ENCODE measurements around the gene CLEC4A. TPM values are rescaled to one million over a fixed set of nuclear protein-coding genes. Genes with fewer than 3 reads are reported as not detected.
A peak's percentile ranks its signal among the peaks of the same experiment; 100 is the strongest.

Gene CLEC4A
- polyA plus RNA-seq, 1 donor from 2014 or later = 4.1 TPM

GRCh38 chr12:8080120-8080519 lies 43.3 kb upstream of the CLEC4A start:
- Histone ChIP-seq H3K4me2 (ENCODE audit: low read length) (no peak overlapping the region), H3F3A (ENCODE audit: insufficient read depth, low read length, poor library complexity, severe bottlenecking) (no peaks in the 10 kb centered on the region), H3K9me3 (ENCODE audit: low read length) (no peaks in the 10 kb centered on the region), H3K79me2 (replicated peaks; ENCODE audit: insufficient read depth, low read length) (peaks cover 27% of the 10 kb centered on the region), H3K9me2 (ENCODE audit: insufficient read depth, low read length) (no peaks in the 10 kb centered on the region), H3K36me3 (ENCODE audit: insufficient read depth, low read length) (no peaks in the 10 kb centered on the region), H3K27ac (ENCODE audit: low read length) (no peak overlapping the region), H3K4me3 (ENCODE audit: low read length) (no peak overlapping the region), H2AFZ (ENCODE audit: low read depth, low read length) (no peak overlapping the region), H3K27me3 (ENCODE audit: insufficient read depth, low read depth, low read length) (no peaks in the 10 kb centered on the region), H3K9ac (ENCODE audit: low read length) (no peak overlapping the region), H4K20me1 (ENCODE audit: insufficient read depth) (no peaks in the 10 kb centered on the region)
- TF ChIP-seq EZH2 (IDR thresholded peaks at IDR 0.05; ENCODE audit: borderline replicate concordance, insufficient read depth, low read length, poor library complexity, severe bottlenecking) (no peak), CTCF (IDR thresholded peaks at IDR 0.05; ENCODE audit: poor library complexity, severe bottlenecking) (no peak), EP300 (conservative IDR thresholded peaks at IDR 0.05; ENCODE audit: poor library complexity, severe bottlenecking) (no peak), SMC3 (conservative IDR thresholded peaks at IDR 0.05; ENCODE audit: poor library complexity) (no peak), POLR2AphosphoS5 (IDR thresholded peaks at IDR 0.05) (no peak), TAF1 (IDR thresholded peaks at IDR 0.05; ENCODE audit: low read depth) (no peak), RAD21 (conservative IDR thresholded peaks at IDR 0.05) (no peak), MXI1 (conservative IDR thresholded peaks at IDR 0.05; ENCODE audit: poor library complexity, severe bottlenecking) (no peak)
- TF ChIP-seq, protein P1, sequence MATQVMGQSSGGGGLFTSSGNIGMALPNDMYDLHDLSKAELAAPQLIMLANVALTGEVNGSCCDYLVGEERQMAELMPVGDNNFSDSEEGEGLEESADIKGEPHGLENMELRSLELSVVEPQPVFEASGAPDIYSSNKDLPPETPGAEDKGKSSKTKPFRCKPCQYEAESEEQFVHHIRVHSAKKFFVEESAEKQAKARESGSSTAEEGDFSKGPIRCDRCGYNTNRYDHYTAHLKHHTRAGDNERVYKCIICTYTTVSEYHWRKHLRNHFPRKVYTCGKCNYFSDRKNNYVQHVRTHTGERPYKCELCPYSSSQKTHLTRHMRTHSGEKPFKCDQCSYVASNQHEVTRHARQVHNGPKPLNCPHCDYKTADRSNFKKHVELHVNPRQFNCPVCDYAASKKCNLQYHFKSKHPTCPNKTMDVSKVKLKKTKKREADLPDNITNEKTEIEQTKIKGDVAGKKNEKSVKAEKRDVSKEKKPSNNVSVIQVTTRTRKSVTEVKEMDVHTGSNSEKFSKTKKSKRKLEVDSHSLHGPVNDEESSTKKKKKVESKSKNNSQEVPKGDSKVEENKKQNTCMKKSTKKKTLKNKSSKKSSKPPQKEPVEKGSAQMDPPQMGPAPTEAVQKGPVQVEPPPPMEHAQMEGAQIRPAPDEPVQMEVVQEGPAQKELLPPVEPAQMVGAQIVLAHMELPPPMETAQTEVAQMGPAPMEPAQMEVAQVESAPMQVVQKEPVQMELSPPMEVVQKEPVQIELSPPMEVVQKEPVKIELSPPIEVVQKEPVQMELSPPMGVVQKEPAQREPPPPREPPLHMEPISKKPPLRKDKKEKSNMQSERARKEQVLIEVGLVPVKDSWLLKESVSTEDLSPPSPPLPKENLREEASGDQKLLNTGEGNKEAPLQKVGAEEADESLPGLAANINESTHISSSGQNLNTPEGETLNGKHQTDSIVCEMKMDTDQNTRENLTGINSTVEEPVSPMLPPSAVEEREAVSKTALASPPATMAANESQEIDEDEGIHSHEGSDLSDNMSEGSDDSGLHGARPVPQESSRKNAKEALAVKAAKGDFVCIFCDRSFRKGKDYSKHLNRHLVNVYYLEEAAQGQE (IDR thresholded peaks at IDR 0.05; ENCODE audit: borderline replicate concordance) = no peak

DNA sequence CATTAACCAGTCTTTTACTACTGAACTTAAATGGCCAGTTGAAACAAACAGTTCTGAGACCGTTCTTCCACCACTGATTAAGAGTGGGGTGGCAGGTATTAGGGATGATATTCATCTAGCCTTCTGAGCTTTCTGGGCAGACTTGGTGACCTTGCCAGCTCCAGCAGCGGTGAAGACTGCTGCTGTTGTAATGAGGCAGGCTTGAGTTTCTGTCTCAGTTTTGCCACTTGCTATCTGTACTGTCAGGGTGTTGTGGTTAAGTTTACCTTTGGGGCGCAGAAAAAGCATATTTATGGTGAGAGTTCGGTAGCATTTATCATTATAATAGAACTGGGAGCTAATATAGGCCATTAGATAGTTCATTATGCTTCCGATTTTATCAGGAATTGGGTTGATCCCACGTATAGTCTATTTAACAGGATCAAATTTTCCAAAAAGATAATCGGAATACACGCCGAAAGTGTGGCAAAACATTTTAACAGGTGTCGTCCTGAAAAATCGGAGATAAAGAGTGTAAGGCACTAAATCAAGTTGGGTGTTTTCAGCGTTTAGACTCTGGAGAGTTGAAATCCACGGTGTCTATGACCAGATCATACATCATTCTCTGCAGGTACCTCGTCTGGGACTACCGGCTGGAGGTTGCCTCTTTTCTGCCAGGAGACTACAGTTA lies 42.0 kb upstream of the CLEC4A start:
- peak overlapping the region; percentile 97 for H3K4me2 ChIP-seq (ENCODE audit: low read length)
- no peaks in the 10 kb centered on the region for H3F3A ChIP-seq (ENCODE audit: insufficient read depth, low read length, poor library complexity, severe bottlenecking)
- peak overlapping the region; percentile 99 for H3K27ac ChIP-seq (ENCODE audit: low read length)
- peak overlapping the region; percentile 97 for H2AFZ ChIP-seq (ENCODE audit: low read depth, low read length)
- no peaks in the 10 kb centered on the region for H3K36me3 ChIP-seq (ENCODE audit: insufficient read depth, low read length)
- peaks cover 39% of the 10 kb centered on the region for H3K79me2 ChIP-seq (replicated peaks; ENCODE audit: insufficient read depth, low read length)
- TF ChIP-seq MXI1 (conservative IDR thresholded peaks at IDR 0.05; ENCODE audit: poor library complexity, severe bottlenecking) (no peak), CTCF (IDR thresholded peaks at IDR 0.05; ENCODE audit: poor library complexity, severe bottlenecking) (no peak), SMC3 (conservative IDR thresholded peaks at IDR 0.05; ENCODE audit: poor library complexity) (no peak), EZH2 (IDR thresholded peaks at IDR 0.05; ENCODE audit: borderline replicate concordance, insufficient read depth, low read length, poor library complexity, severe bottlenecking) (no peak), EP300 (conservative IDR thresholded peaks at IDR 0.05; ENCODE audit: poor library complexity, severe bottlenecking) (no peak)
- H3K9ac ChIP-seq (ENCODE audit: low read length) = peak overlapping the region; percentile 98
- H4K20me1 ChIP-seq (ENCODE audit: insufficient read depth) = no peaks in the 10 kb centered on the region
- H3K4me3 ChIP-seq (ENCODE audit: low read length) = peak overlapping the region; percentile 81
- no peaks in the 10 kb centered on the region for H3K27me3 ChIP-seq (ENCODE audit: insufficient read depth, low read depth, low read length)
- H3K9me2 ChIP-seq (ENCODE audit: insufficient read depth, low read length) = no peaks in the 10 kb centered on the region
- H3K9me3 ChIP-seq (ENCODE audit: low read length) = no peaks in the 10 kb centered on the region
